Activated CD4-positive, alpha-beta T cell treated with anti-CD3 and anti-CD28 coated beads, Interleukin-2, Interleukin-6, amounts not matched to agents 100 ng/mL and 50 ng/mL, durations not matched to agents 16 hours and 8 hours (primary cell): Measurements from ENCODE around the gene DNAJC5.

Source experiments
- DNase-seq: peaks from one replicate; pipeline ENCODE4 v3.0.0-alpha.2; 2020

Gene DNAJC5

DNA sequence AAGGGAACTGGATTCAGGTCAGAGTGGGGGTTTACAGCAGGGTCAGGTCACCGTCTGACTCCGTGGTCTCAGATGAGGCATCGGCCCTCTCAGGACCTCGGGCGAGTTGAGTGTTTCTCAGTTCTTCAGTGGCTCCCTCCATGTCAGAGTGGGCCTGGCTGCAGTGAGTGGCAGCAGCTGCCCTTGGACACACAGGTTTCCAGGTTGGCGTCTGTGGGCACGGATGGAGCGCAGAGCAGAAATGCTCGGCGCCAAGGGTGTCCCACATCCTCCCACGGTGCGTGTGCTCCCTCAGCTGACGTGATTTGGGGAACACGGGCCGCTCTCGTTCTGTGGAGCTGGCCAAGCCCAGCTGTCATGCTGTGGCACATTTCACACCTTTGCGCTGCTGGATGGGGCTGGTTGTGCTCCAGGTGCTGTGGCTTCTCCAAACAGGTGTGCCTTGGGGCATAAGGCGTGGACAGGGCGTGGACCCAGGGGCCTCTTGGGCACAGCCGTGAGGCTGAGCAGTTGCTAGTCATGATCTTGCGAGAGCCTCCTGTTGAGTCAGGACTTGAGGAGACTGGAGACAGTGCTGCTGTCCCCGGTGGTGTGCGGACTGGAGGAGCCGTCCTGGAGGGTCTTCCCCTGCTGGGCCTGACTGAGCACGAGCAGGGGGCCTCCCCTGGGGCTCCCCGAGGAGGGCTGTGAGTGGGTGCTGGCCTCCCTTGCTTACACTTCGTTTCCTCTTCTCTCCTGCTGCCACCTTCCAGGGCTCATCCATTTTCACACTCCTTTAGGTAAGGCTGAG, 9.5 kb upstream of the DNAJC5 start:
- no peak for DNase-seq

DNA sequence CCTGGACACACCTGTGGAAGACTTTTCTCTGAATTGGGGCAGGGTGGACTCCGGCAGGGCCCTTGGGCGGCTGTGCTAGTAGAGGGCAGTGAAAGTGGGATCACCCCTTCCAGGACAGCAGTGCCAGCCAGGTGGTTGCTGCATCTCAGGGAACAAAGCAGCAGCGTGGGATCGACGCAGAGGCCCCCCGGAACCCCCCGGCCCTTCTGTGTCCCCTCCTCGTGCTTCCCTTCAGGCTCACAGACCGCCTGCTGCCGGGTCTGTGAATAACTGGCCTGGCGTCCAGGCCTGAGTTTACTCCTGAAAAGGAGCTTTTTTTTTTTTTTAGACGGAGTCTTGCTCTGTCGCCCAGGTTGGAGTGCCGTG, 8.9 kb upstream of the DNAJC5 start:
- no peak for DNase-seq

DNA sequence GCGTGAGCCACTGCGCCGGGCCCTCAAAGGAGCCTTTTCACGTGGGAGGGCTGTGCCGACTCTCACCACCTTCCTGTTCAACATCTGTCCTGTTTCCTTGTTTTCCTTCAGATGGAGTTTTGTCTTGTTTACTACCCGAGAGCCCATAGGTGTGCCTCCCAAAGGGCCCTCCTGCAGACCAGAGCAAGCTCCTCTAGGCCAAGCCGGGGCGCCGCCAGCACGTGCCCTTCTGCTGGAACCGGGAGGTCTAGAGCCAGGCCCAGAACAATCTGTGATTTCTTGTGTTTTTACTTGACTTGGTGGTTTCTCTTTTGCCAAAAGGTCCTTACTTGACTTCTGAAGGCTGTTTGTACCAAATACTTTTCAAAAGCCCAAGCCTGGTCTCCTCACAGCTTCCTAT, 8.0 kb upstream of the DNAJC5 start:
- DNase-seq, result no peak

DNA sequence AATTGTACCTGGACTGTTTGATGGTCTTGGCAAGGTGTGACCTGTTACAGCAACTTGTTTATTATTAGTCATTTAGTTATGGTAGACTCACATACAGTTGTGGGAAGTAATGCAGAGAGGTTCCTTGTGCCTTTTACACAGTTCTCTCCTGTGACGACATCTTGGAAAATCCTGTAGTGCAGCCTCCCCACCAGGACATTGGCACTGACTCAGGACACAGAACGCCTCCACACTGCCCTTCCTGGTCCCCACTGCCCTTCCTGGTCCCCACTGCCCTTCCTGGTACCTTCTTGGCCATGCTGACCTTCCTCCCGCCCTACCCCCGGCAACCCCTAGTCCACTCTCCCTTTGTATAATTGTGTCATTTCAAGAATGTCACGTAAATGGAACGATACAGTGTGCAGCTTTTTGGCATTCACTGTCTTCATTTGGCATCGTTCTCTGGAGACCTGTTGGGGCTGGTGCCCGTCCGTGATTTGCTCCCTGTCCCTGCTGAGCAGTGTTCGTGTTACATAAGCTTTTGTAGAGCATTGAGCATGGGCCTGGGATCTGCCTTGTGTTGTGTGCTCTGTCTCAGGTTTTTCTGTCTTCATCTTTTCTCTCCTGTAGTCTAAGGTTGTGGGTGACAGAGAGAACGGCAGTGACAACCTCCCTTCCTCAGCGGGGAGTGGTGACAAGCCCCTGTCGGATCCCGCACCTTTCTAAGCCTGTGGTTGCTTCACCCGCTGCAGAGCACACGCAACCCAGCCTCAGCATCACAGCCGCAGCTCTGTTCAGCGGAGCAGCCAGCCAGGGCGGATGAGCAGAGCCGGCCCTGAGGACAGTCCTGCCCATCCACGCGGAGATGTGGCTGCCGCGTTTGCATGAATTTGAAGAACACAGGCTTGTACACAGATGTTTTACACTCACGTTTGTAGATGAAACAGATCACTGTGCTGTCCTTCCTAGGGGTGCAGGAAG, 5.4 kb upstream of the DNAJC5 start:
- DNase-seq, result no peak

DNA sequence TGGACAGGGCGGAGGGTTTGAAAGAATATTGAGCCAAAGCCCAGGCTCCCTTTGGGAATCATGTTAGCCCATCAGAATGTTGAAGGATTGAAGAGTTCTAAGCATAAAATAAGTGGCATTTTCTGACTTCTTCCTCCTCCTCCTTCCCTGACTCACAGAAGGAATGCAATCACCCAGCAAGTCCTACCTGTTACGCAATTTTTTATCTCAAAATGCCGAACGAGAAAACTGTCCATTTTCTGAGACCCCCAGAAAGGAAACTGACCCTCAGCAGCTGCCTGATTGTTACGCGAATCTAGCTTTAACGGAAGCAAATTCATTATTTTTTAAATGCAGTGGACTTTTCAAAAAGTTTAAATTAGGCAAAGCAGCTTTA, 4.7 kb upstream of the DNAJC5 start:
- no peak for DNase-seq

DNA sequence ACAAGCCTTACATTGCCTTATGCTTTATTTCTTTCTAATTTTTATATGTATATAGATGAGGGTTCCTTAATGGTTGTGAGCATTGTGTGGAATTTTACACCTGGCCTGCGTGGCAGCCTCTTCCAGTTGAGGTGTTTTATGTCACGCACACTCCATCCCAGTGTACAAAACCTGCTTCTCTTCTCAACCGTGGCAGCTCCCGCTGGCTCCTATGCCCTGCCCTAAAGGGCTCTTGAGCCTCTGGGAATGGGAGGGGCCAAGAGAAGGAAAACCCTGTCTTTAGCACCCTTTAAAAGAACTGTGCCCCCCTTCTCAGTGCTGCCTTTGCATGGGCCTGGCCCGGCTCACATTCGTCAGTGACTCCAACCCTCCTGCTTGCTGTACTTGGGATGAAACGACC, 4.3 kb upstream of the DNAJC5 start:
- no peak for DNase-seq

DNA sequence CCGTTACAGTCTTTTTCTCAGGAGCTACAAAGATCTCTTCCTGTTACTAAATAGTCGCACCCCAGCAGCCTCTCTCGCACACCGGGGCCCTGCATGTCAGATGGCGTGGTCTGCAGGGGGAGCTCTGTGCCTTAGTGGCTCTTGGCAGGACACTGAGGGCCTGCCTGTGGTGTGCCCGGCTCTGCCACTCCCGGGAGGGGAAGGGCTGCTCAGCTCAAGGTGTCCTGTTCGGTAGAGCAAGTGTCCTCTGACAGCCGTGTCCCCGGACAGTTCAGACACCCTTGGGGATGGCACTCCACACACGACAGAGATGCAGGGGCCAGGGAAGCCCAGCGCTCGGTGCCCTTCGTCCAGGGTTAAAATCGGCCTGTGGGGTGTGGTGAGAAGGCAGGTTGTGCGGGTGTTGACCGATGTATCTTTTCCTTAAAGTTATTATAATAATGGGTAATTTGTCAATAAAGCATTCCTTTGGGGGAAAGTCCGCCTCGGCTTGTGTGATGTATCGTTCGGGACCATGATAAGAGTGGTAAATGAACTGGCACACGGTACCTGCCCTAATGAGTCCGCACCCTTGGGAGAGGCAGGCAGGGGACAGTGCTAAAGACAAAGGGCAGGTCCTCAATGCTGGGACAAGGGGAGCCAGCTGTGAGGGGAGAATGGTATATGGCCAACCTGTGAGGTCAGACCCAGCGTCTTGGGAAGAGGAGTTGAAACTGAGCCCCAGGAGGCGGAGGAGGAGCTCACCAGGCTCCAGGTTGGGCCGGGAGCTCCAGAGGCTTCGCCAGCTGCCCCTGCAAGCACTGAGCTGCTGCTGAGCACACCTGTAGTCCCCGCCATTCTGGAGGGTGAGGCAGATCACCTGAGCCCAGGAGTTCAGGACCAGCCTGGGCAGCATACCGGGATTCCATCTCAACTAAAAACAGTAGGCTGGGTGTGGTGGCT, 3.6 kb upstream of the DNAJC5 start:
- DNase-seq, result no peak

DNA sequence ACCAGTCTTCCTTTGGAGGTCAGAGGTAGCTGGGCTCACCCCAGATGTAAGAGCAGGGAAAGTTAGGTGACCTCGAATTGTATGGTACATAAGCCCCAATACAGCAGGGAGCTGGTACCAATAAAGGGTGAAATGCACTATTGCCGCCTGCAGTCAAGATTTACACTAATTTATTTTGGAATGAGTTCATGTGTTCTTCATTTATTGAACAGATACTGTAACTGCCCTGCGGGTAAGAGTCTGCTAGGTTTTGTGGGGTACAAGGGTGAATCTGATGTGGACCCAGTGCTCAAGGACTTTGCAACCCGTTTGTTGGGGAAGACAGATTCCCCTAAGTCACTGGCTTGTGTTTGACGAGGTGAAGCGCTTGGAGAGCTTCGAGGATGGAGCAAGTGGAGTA, 2.5 kb upstream of the DNAJC5 start:
- no peak for DNase-seq

DNA sequence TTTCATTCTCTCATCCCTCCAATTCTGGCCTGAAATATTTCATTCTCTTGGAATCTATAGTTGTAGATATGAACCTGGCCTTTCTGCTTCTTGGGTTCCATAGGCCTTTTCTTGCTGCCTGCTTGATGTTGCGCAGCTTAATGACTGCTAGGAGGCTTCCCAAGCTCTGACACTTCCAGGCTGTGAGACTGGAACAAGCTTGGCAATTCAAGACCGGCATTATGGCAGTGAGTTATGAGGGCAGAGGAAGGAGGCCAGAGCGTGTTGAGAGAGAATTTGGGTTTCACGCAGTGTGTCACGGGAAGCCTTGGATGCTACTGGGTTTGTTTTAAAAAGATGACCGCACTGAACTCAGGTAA, 948 bp upstream of the DNAJC5 start:
- DNase-seq, result no peak

DNA sequence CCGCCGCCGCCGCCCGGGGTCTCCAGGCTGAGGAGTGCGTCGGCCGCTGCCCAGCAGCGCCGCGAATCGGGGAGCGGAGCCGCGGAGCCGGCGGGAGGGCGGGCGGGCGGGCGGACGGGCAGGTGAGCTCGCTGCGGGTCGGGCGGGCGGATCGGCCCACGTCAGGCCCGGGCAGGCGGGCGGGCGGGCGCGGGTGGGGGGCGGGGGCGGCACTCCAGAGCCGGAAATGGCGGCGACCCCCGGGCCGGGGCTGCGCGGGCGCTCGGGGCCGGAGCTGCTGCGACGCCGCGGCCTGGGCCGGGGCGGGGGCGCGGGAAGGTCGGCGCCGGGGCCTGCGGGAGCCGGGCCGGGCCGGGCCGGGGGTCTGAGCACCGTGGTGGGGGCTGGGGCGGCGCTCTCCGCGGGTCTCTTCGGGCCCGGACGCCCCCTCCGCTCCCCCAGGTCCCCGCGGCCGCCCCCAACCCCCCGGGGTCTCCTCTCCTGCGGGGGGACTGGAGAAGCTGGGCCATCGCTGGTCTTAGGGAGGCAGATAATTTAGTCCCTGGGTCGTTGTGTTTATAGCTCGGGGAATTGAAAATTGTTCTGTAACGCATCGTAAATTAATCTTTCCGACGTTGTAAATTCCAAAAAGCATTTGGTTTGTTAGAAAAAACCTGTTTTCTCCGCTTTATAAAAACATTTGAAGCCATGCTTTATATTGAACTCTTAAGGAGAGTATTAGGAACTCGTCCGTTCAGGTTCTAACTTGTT, 451 bp downstream of the DNAJC5 start:
- no peak for DNase-seq

DNA sequence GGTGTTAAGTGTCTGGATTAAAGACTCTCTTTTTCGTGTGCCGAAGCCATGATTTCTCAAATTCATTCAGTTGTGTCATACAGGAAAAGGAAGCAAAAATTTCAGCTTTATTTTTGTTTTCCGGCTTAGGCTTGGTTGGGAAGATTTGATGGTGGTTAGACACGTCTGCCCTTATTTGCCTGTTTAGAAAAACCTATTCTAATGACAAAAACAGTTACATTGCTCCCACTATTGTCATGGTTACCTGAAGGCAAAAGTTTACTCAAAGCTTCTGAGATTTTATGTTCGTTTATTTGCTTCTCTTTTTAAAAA, 982 bp downstream of the DNAJC5 start:
- peak; percentile 26 for DNase-seq

DNA sequence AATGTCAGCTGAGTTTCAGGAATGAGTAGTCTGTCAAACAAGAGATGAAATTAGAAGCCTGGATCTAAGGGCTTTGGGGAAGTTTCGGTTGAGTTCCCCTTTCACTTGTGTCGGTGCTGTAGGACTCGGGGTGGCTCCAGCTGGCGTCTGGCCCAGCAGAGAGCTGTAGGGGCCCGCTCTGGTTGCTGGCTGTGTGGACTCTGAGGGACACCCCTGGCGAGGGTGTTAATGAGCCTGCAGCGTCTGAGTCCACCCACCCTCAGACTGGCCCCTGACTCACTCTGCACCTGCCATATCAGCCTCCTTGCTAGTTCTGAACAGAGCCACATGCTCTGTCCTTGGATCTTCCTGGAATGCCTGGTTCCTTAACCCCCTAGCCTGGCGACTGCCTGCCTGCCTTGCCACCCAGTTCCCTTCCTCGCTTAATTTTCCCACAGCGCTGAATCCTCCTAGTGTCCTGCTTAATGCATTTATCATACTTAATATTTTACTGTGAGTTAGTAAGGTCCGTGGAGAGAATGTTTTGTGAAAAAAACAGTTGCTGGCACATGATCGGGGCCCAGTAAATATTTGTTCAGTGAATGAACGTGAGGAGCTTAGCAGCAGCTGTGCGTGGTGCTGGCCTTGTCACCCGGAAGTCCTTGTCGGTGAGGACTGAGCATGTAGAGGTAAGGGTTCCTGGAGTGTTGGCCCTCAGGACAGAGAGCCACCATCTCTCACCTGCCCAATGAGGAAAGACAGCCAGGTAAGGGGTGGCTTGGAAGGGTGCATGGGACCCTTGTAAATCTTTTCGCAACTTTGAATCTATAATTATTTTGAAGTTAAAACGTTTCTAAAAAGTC, 1.6 kb downstream of the DNAJC5 start:
- DNase-seq, result peak; percentile 38

DNA sequence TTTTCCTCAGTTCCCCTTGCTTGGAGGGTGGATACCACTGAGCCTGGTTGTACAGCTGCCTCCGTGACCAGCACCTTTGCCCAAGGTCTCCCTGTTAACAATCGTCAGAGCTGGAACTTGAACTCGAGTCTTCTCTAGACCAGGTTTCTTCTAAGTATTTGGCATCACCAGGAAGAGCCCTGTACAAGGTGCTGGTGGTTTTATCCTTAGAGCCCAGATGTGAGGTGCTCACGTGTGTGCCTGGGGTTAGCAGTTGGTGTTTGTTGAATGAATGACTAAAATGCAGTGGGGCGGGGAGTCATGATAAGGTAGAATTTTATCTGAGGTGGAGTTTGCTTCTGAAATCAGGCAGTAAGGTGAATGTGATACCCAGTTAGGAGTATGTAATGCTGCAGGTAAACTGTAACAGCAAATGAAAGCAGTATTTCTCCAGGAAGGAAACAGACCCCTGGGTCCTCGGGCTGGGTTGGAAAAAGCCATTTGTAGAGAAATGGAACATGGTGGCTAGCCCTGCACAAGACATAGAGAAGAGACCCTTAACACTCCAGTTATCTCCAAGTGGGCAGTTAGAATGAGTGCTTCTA, 3.1 kb downstream of the DNAJC5 start:
- DNase-seq, result no peak

DNA sequence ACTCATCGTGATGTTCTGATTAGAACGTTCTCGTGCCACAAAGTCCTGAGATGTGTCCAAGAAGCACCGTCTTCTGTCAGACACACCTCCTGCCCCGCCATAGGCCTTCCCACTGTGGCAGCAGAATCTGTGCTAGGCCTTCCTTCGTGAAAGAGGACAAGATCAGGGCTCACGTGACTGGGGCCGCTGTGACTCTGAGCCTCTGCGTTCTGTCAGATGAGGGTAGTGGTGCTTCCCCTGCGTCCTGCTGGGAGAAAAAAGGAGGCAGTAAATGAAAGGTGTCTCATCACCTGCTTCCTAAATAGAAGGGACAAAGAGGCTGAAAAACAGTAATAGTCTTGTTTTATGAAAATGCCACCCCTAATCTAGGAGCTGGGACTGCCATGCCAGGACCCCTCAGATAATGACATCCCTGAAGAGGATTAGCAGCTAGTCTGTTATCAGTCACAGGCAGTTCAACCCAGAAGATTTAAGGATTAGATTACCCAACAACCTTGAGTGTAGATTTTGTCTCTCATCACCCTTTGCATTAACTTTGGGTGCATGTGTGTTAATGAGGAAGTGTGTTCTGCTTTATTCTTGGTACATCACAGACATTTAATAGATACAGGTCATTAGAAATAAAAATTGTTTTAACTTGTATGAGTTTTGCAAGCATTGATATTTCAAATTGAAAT, 4.1 kb downstream of the DNAJC5 start:
- no peak for DNase-seq

DNA sequence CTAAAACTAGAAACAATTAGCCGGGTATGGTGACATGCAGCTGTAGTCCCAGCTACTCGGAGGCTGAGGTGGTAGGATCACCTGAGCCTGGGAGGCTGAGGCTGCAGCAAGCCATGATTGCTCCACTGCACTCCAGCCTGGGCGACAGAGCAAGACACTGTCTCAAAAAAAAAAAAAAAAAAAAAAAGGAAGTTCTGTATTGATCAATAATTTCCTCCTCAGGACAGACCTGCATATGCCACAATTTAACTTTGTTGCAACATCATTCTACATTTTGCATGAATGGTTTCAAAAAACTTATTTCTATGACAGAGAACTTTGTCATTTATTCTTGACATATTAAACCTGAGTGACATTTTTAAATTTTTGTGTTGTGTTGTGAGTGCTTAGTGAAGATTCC, 5.5 kb downstream of the DNAJC5 start:
- no peak for DNase-seq

DNA sequence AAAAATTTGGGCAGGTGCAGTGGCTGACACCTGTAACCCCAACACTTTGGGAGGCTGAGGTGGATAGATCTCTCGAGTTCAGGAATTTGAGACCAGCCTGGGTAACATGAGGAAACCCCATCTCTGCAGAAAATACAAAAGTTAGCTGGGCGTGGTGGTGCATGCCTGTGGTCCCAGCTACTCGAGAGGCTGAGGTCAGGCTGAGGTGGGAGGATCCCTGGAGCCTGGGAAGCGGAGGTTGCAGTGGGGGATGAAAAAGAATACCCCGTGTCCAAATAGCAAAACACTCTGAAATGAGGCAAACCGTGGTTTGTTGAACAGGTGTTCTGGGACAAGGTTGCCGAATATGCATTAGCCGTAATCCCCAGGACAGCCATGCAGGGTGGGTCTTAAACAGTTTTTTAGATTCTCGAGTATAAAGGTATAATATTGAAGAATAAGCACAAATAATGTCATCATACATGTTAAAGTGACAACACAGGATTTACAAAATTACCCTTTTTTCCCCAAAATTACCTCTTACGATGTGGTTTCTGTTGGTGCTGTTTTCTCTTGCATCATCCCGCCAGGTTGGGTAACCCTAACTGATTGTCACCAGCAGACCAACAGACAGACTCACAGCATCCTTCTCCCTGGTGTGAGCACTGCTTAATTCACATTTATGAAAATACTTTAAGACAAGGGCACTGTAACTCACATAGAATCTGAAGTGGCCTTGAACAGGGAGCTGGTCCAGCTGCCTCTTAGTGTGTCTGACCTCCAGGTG, 9.1 kb downstream of the DNAJC5 start:
- DNase-seq, result no peak

DNA sequence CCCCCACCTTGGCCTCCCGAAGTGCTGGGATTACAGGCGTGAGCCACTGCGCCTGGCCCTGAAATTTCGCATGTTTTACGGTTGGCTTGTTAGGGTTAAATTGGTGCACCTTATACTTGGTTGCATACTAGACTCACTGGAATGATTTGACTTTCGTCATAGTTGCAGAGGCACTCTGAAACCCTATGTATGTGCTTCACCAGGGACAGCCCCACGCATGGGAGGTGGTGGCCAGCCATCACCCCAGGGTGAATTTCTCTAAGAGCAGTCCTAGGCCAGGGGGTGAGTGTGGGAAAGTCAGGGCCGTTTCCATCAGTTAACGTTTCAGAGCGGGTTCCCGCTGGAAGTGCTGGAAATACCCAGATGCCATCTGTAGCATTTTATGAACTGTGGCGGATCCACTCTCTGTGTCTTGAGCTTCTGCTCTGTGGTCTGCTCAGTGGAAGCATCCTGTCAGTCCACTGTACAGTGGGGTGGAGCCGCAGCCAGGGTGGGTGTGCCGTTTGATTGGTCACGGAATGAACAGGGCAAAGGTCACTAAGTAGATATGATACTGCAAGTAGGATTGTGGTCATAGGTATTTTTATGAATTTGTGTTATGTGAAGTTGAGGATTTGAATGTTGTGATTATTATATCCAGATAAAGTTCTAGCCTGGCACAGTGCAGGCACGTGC, 13.2 kb downstream of the DNAJC5 start:
- no peak for DNase-seq

DNA sequence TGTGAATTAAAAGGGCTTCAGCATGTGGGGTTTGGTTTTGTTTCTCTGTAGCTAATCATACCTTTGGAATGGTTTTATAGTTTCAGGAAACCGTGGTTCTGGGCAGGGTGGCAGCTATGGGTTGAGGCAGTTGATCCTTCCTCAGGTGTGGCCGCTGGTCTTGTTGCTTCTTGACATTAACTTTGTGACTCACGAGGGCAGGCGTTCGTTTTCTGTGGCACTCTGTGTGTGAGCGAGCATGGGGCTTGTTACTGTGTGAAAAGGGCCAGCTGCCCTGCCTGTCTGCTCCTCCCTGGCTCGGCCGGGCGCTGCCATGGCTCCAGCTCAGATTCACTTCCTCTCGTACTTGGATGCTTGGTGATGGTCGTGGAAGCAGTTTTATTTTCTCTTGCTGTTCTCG, 16.2 kb downstream of the DNAJC5 start:
- no peak for DNase-seq

DNA sequence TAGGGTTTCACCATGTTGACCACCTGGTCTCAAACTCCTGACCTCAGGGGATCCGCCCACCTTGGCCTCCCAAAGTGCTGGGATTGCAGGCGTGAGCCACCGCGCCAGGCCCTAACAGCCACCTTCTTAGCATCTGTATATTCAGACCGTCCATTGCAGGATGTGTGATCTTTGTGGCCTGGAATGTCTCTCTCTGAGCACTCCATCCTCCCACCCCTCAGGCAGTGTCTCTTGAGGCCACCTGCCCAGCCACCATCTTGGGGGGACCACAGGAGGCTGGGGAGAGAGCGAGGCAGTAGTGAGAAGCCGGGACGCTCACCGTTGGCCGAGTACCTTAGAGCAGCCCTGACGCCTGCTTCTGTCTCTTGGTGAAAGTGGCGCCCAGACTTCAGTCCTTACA, 18.8 kb downstream of the DNAJC5 start:
- no peak for DNase-seq
